ENCODE results near the gene LNPEP. TPM values are rescaled to one million over a fixed set of nuclear protein-coding genes. Genes with fewer than 3 reads are reported as not detected.

The LNPEP gene
- total RNA-seq, 4 donors from 2014 or later: 7.2 to 40.5 (median 34.8) TPM

GRCh38 chr5:97011567-97011966, 75.7 kb downstream of the LNPEP start:
- in situ Hi-C loops (cut with MboI; ENCODE audit: low pct_ligation_motif_present in 1 of 4, low pct_unique_long_range_greater_than_20kb in 1 of 4, low sequenced_read_pairs in 3 of 4): no loop called here

GRCh38 chr5:97019435-97020117, 83.7 kb downstream of the LNPEP start:
- Histone ChIP-seq H3K27ac (peak overlapping the region in 2 of 4 donors; percentile 1 to 2), H3K27me3 (no peaks in the 10 kb centered on the region), H3K4me1 (peaks cover 0 to 12% (median 2%) of the 10 kb centered on the region in 4 donors), H3K36me3 (peaks cover 0 to 36% (median 10%) of the 10 kb centered on the region in 4 donors), H3K4me3 (no peak overlapping the region), H3K9me3 (no peaks in the 10 kb centered on the region)
- in situ Hi-C loops (cut with MboI; ENCODE audit: low pct_ligation_motif_present in 1 of 4, low pct_unique_long_range_greater_than_20kb in 1 of 4, low sequenced_read_pairs in 3 of 4): no loop called here
- no peak for DNase-seq
- 82 to 86% methylated on average over 5 of the region's 5 CpGs for WGBS, 2 donors (ENCODE audit: low coverage in 1 of 2)
- intact Hi-C loops (cut with DNase I; ENCODE audit: low total_unique reads): no loop called here
- TF ChIP-seq EP300 (IDR thresholded peaks at IDR 0.05; ENCODE audit: low read depth) (no peak), POLR2AphosphoS5 (IDR thresholded peaks at IDR 0.05) (peak in 1 of 3 donors; percentile 52)

More at GRCh38 chr5:97011567-97011966, 75.7 kb downstream of the LNPEP start:
- no peak for DNase-seq
- no peaks in the 10 kb centered on the region for H3K27me3 ChIP-seq
- no peak overlapping the region for H3K27ac ChIP-seq
- H3K9me3 ChIP-seq: no peaks in the 10 kb centered on the region
- peaks cover 0 to 13% (median 0%) of the 10 kb centered on the region in 4 donors for H3K4me1 ChIP-seq
- H3K36me3 ChIP-seq: peaks cover 0 to 26% (median 11%) of the 10 kb centered on the region in 4 donors
- H3K4me3 ChIP-seq: no peak overlapping the region
- WGBS, 2 donors (ENCODE audit: low coverage in 1 of 2): 90 to 98% methylated on average over 2 of the region's 2 CpGs
- intact Hi-C loops (cut with DNase I; ENCODE audit: low total_unique reads): no loop called here
- TF ChIP-seq CTCF (IDR thresholded peaks at IDR 0.05) (no peak), EP300 (IDR thresholded peaks at IDR 0.05; ENCODE audit: low read depth) (no peak), POLR2A (IDR thresholded peaks at IDR 0.05) (no peak), POLR2AphosphoS5 (IDR thresholded peaks at IDR 0.05) (no peak)

- DNase-seq: no peak
- Histone ChIP-seq H3K4me3 (no peak overlapping the region), H3K9me3 (no peaks in the 10 kb centered on the region), H3K36me3 (peaks cover 0 to 40% (median 7%) of the 10 kb centered on the region in 4 donors), H3K27ac (no peak overlapping the region), H3K4me1 (peaks cover 0 to 12% (median 2%) of the 10 kb centered on the region in 4 donors), H3K27me3 (no peaks in the 10 kb centered on the region)
- 63 to 70% methylated on average over 1 of the region's 1 CpG for WGBS, 2 donors (ENCODE audit: low coverage in 1 of 2)
- intact Hi-C loops (cut with DNase I; ENCODE audit: low total_unique reads): no loop called here
- no peak for TF ChIP-seq POLR2A (IDR thresholded peaks at IDR 0.05)
- TF ChIP-seq CTCF (IDR thresholded peaks at IDR 0.05): no peak
- TF ChIP-seq POLR2AphosphoS5 (IDR thresholded peaks at IDR 0.05): no peak
- no peak for TF ChIP-seq EP300 (IDR thresholded peaks at IDR 0.05; ENCODE audit: low read depth)
- in situ Hi-C loops (cut with MboI; ENCODE audit: low pct_ligation_motif_present in 1 of 4, low pct_unique_long_range_greater_than_20kb in 1 of 4, low sequenced_read_pairs in 3 of 4): no loop called here
Measured at GRCh38 chr5:97021416-97021815, 85.5 kb downstream of the LNPEP start.

GRCh38 chr5:97022898-97023297, 87.0 kb downstream of the LNPEP start:
- WGBS, 2 donors (ENCODE audit: low coverage in 1 of 2): 55 to 58% methylated on average over 1 of the region's 1 CpG
- H3K27ac ChIP-seq: no peak overlapping the region
- H3K27me3 ChIP-seq: no peaks in the 10 kb centered on the region
- H3K4me3 ChIP-seq: no peak overlapping the region
- DNase-seq: no peak
- peaks cover 0 to 12% (median 2%) of the 10 kb centered on the region in 4 donors for H3K4me1 ChIP-seq
- in situ Hi-C loops (cut with MboI; ENCODE audit: low pct_ligation_motif_present in 1 of 4, low pct_unique_long_range_greater_than_20kb in 1 of 4, low sequenced_read_pairs in 3 of 4): no loop called here
- H3K9me3 ChIP-seq: no peaks in the 10 kb centered on the region
- peaks cover 0 to 46% (median 14%) of the 10 kb centered on the region in 4 donors for H3K36me3 ChIP-seq
- no peak for TF ChIP-seq POLR2AphosphoS5 (IDR thresholded peaks at IDR 0.05)
- TF ChIP-seq CTCF (IDR thresholded peaks at IDR 0.05): no peak
- no peak for TF ChIP-seq EP300 (IDR thresholded peaks at IDR 0.05; ENCODE audit: low read depth)
- TF ChIP-seq POLR2A (IDR thresholded peaks at IDR 0.05): no peak
- intact Hi-C loops (cut with DNase I; ENCODE audit: low total_unique reads): no loop called here
